SU-DHL-6 (cell line): ENCODE data around the gene MYLK3.

ENCODE experiments used
- H2AFZ ChIP-seq: fragments of 200-600 bp; sonication (generic); 2 replicates; pipeline ENCODE4 v1.6.1; 2014; ENCODE audit warnings: low read depth, mild to moderate bottlenecking, moderate library complexity, mixed read lengths, antibody characterized with exemption, low read length; ENCODE audit not compliant: severe bottlenecking
- H3F3A ChIP-seq: fragments of 200-600 bp; shearing (Covaris generic); 2 replicates; pipeline ENCODE4 v1.6.0; 2016; ENCODE audit warnings: antibody characterized with exemption, mild to moderate bottlenecking; ENCODE audit not compliant: insufficient read depth
- H3K27ac ChIP-seq: fragments of 200-600 bp; sonication (generic); 2 replicates; pipeline ENCODE4 v1.5.1; 2016; ENCODE audit warnings: low read depth, mild to moderate bottlenecking, low read length, moderate library complexity, mixed read lengths
- H3K27me3 ChIP-seq: fragments of 200-600 bp; sonication (generic), shearing (Covaris generic); 2 replicates; pipeline ENCODE4 v1.6.0; 2014; ENCODE audit warnings: mild to moderate bottlenecking, low read length
- H3K36me3 ChIP-seq: fragments of 200-600 bp; sonication (generic); 2 replicates; pipeline ENCODE4 v1.6.1; 2014; ENCODE audit warnings: mild to moderate bottlenecking, low read length, mixed read lengths
- H3K4me2 ChIP-seq: fragments of 300-600, 200-600 bp; shearing (Covaris generic), sonication (generic); 2 replicates; pipeline ENCODE4 v1.6.0; 2014; ENCODE audit warnings: low read length, low read depth, mild to moderate bottlenecking; ENCODE audit not compliant: poor library complexity, severe bottlenecking
- H3K4me3 ChIP-seq: fragments of 200-600 bp; sonication (generic); 2 replicates; pipeline ENCODE4 v1.5.1; 2014; ENCODE audit warnings: antibody characterized with exemption, low read length, mild to moderate bottlenecking, mixed read lengths; ENCODE audit not compliant: insufficient read depth, poor library complexity, severe bottlenecking
- H3K79me2 ChIP-seq: fragments of 200-600 bp; sonication (generic); 2 replicates; pipeline ENCODE4 v1.6.1; 2014; ENCODE audit warnings: mild to moderate bottlenecking, low read length, moderate library complexity; ENCODE audit not compliant: insufficient read depth
- H3K9ac ChIP-seq: fragments of 200-600 bp; sonication (generic); 2 replicates; pipeline ENCODE4 v1.7.0; 2014; ENCODE audit warnings: mild to moderate bottlenecking, low read length
- H3K9me2 ChIP-seq: fragments of 200-600 bp; sonication (generic); replicated peaks from 2 replicates; pipeline ENCODE4 v1.6.1; 2014; ENCODE audit warnings: low read length; ENCODE audit not compliant: insufficient read depth
- H3K9me3 ChIP-seq: fragments of 200-600 bp; sonication (generic); 2 replicates; pipeline ENCODE4 v1.6.1; 2014; ENCODE audit warnings: low read length, mixed read lengths; ENCODE audit not compliant: insufficient read depth
- H4K20me1 ChIP-seq: fragments of 200-600 bp; sonication (generic); 2 replicates; pipeline ENCODE4 v1.6.1; 2014; ENCODE audit warnings: low read depth, mild to moderate bottlenecking, antibody characterized with exemption, low read length, moderate library complexity, mixed read lengths
- CTCF ChIP-seq: fragments of 200-600 bp; sonication (generic); IDR thresholded peaks from one replicate; pipeline ENCODE4 v1.5.1; 2017; ENCODE audit warnings: antibody characterized with exemption, mild to moderate bottlenecking, low read length, moderate library complexity; ENCODE audit not compliant: insufficient read depth, poor library complexity, severe bottlenecking
- EZH2phosphoT487 ChIP-seq: fragments of 200-600 bp; sonication (generic), shearing (Covaris generic); conservative IDR thresholded peaks from 2 replicates; pipeline ENCODE4 v1.6.1; 2018; ENCODE audit warnings: mild to moderate bottlenecking, antibody characterized with exemption, low read length, moderate library complexity, mixed read lengths

Gene MYLK3

GRCh38 chr16:46747777-46748651, at the start of gene MYLK3:
Gene MYLK3, minus strand, starts transcription at chr16:46748344. Its CDS starts 151 bp downstream, at chr16:46748193.
- Histone ChIP-seq H3K9me3 (no peaks in the 10 kb centered on the region), H3K4me3 (no peak within 1 kb of the TSS), H4K20me1 (no peaks in the 10 kb centered on the region), H3K27ac (no peak within 1 kb of the TSS), H3K79me2 (no peaks in the 10 kb centered on the region), H3F3A (no peaks in the 10 kb centered on the region), H3K9me2 (no peaks in the 10 kb centered on the region), H3K36me3 (no peaks in the 10 kb centered on the region), H3K27me3 (no peaks in the 10 kb centered on the region), H3K9ac (no peak within 1 kb of the TSS), H2AFZ (no peak within 1 kb of the TSS), H3K4me2 (no peak within 1 kb of the TSS)
- TF ChIP-seq EZH2phosphoT487 = no peak
- no peak for TF ChIP-seq CTCF

- no peak overlapping the region for H3K27ac ChIP-seq
- H3K4me2 ChIP-seq = no peak overlapping the region
- no peaks in the 10 kb centered on the region for H3K79me2 ChIP-seq
- peaks cover 5% of the 10 kb centered on the region; the same call in 1 of the 2 replicates for H3K36me3 ChIP-seq
- no peak for TF ChIP-seq CTCF
- no peak for TF ChIP-seq EZH2phosphoT487
- peaks cover 4% of the 10 kb centered on the region; the same call in 1 of the 2 replicates for H3K9me3 ChIP-seq
- peaks cover 9% of the 10 kb centered on the region; the same call in 1 of the 2 replicates for H3F3A ChIP-seq
- H3K9me2 ChIP-seq = no peaks in the 10 kb centered on the region
- no peak overlapping the region for H3K9ac ChIP-seq
- no peaks in the 10 kb centered on the region for H3K27me3 ChIP-seq
- no peaks in the 10 kb centered on the region for H4K20me1 ChIP-seq
- H2AFZ ChIP-seq = no peak overlapping the region
- H3K4me3 ChIP-seq = no peak overlapping the region
Measured at GRCh38 chr16:46797501-46797900, 49.4 kb upstream of the MYLK3 start.

- no peak overlapping the region for H3K4me3 ChIP-seq
- TF ChIP-seq EZH2phosphoT487 (no peak), CTCF (no peak)
- H2AFZ ChIP-seq = no peak overlapping the region
- no peaks in the 10 kb centered on the region for H3K79me2 ChIP-seq
- peaks cover 4% of the 10 kb centered on the region; the same call in 1 of the 2 replicates for H3K36me3 ChIP-seq
- no peak overlapping the region for H3K27ac ChIP-seq
- no peaks in the 10 kb centered on the region for H3K9me2 ChIP-seq
- no peaks in the 10 kb centered on the region for H3K27me3 ChIP-seq
- H3K9me3 ChIP-seq = peaks cover 4% of the 10 kb centered on the region; the same call in 1 of the 2 replicates
- no peaks in the 10 kb centered on the region for H4K20me1 ChIP-seq
- peaks cover 9% of the 10 kb centered on the region; the same call in 1 of the 2 replicates for H3F3A ChIP-seq
- no peak overlapping the region for H3K4me2 ChIP-seq
- H3K9ac ChIP-seq = no peak overlapping the region
Measured at GRCh38 chr16:46796764-46797269, 48.7 kb upstream of the MYLK3 start.
